GM19438 (cell line): ENCODE data around the gene DERL3.
"Not testable (repeated sequence)": the region's sequence is repeated elsewhere in the genome, so short reads cannot be mapped to it uniquely, and the experiment has no call there.

Experiments
- ATAC-seq: cut with Tn5 transposase; IDR thresholded peaks from one replicate; pipeline ENCODE4 v1.9.1; 2021; ENCODE audit warnings: low read depth; ENCODE audit not compliant: unreplicated experiment

DERL3 gene

DNA sequence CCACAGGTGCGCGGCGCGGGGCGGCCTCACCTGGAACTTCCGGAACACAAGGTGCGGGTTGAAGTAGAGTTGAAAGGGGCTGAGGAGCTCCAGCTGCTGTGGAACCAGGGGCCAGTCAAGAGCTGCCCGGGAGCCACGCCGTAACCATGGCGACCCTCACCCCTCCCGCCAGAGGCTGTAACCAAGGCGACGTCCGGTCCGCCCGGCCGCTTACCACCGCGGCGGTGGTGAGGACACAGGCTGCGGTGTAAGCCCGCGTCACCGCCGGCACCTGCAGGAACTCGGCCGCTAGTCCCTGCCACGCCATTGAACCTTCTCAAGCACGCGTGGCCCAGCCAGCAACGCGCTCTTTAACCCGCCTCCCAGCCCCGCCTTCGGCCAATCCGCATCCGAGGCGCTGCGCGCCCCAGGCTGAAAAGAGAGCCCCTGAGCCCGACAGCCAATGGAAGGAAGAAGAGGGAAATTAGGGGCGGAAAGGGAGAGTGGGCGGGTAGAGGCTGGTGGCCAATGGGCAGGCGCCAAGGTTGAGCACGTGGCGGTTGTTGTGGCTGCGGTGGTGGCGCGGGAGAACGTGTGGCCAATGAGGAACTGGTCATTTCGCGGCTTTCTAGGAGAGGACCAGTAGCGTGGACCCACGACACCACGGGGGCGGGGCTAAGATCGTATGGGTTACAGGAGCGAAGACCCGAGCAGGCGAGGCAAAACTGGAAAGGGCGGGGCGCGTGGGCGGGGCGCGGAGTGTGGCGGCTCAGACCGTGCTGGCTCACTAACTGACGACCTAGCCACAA lies at the start of gene DERL3:
TSS of gene DERL3 (minus strand) at position 326 of the 788 bp plus-strand sequence. CDS start at position 307, 19 bp downstream.
- peak; percentile 83 for ATAC-seq

DNA sequence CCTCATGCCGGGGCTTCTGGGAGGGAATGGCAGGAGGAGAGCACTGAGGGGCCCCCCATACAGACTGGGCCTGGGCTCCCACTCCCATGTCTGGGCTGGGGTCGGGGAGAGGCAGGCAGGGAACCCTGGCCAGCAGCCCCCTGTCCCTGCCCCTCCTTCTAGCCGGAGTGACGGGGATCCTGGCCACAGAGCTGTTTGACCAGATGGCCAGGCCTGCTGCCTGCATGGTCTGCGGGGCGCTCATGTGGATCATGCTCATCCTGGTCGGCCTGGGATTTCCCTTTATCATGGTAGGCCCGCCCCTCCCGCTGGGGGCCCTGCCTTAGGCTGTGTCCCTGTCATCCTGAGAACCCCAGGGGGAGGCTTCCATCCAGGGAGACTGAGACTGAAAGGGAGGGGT lies 45.3 kb upstream of the DERL3 start:
- ATAC-seq, result no peak

DNA sequence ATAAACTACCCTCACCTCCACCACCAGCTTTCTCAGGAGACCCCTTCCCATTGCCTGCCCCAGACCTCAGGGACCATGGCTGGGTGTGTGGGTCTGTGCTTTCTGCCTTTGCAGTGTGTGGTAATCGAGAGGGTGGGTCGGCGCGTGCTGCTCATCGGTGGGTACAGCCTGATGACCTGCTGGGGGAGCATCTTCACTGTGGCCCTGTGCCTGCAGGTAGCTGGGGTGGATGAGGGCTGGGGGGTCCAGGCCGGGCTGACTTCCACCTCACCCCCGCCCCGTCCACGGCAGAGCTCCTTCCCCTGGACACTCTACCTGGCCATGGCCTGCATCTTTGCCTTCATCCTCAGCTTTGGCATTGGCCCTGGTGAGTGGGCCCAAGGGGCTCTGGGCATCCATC lies 44.9 kb upstream of the DERL3 start:
- ATAC-seq, result no peak

DNA sequence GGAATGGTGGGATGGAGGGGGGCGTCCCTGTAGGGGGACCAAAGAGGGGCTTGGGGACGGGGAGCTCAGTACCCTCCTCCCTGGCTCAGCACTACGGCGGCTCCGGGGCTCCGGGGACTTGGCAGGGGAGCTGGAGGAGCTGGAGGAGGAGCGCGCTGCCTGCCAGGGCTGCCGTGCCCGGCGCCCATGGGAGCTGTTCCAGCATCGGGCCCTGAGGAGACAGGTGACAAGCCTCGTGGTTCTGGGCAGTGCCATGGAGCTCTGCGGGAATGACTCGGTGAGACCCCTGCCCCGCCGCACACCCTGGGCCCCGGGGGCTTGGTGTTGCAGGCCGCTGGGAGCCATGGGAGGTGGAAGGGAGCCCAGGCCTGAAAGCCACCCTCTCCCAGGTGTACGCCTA lies 43.6 kb upstream of the DERL3 start:
- no peak for ATAC-seq

DNA sequence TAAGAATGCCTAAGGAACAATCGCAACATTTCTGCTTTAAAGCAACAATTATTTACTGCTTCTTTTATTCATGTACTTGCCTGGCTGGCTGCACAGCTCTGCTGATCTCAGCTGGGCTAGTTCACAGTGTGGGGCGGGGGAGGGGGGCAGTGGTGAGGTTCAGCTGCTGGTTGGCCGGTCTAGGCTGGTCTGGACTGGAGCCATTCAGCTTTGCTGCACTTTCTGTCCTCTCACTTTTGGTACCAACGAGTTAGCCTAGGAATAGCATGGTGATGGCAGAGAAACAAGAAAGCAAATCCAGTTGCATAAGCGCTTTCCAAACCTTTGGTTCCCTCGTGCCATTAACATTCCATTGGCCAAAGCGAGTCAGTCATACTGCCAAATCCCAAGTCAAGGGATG lies 39.4 kb upstream of the DERL3 start:
- no peak for ATAC-seq

DNA sequence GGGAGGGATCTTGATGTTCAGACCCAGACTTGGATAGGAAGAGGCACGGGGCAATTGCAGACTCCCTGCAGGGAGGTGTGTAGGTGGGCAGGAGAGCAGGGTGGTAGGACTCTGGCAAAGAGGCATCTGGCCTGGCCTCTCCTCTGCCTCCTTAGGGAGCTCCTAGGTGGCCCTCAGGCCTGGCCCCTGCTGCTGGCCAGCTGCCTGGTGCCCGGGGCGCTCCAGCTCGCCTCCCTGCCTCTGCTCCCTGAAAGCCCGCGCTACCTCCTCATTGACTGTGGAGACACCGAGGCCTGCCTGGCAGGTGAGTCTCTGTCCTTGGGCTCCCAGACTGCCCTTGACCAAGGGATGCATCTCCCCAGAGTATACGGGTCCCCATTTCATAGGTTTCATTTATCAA lies 38.8 kb upstream of the DERL3 start:
- no peak for ATAC-seq

DNA sequence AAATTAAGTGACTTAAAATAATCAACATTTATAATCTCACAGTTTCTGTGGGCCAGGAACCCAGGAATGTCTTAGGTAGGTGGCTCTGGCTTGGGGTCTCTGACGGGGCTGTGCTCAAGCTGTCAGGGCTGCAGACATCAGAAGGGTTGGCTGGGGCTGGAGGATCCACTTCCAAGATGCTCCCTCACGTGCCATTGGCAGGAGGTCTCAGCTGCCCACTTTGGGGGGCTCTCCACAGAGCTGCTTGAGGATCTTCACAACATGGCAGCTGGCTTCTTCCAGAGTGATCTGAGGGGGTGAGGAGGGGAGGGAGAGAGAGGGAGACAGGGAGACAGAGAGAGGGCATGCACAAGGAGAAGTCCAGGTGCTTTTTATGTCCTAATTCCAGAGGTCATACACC lies 37.0 kb upstream of the DERL3 start:
- ATAC-seq, result no peak

DNA sequence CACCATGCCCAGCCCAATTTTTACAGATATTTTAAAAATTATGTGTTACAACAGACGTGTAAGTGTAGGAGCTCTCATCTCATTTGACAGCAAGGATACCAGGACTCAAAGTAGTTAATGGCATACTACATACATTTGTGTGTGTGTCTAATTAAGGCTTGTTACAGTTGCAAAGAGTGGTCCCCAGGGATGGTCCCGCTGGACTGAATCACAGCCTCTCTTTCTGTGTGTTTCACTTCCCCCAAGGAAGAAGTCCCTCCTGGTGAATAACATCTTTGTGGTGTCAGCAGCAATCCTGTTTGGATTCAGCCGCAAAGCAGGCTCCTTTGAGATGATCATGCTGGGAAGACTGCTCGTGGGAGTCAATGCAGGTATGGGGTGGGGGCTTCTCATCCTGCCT lies 36.1 kb upstream of the DERL3 start:
- ATAC-seq, result no peak

DNA sequence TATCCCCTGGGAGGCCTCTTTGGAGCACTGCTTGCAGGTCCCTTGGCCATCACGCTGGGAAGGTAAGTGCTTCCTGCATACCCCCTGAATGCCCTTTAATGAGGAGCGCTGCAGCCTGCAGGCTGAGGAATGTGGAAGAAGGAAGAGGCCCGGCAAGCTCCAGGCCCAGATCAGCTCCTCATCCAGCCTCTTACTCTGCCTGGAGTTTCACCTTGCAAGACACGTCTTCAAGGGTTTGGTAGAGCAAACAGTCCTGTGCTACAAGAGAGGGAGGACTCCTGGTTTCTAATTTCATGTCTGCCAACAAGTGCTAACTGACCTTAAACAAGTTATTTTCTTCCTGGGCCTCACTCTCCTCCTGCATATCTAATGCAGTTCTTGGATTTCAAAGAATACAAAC lies 29.8 kb upstream of the DERL3 start:
- ATAC-seq, result no peak

DNA sequence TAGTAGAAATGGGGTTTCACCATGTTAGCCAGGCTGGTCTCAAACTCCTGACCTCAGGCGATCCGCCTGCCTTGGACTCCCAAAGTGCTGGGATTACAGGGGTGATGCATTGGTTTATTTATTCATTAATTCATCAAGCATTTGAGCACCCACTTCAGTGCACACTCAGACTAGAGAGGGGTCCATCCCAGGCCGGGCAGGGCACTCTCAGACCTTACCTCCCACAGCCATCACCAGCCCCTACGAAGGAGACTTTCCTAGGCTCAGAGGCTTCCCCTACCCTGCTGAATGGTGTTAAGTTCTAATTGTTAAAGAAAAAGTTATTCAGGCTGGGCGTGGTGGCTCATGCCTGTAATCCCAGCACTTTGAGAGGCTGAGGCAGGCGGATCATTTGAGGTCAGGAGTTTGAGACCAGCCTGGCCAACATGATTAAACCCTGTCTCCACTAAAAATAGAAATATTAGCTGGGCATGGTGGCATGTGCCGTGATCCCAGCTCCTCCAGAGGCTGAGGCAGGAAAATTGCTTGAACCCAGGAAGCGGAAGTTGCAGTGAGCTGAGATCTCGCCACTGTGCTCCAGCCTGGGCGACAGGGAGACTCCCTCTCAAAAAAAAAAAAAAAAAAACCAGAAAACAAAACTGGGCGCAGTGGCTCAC lies 25.8 kb upstream of the DERL3 start:
- ATAC-seq, result not testable (repeated sequence)

DNA sequence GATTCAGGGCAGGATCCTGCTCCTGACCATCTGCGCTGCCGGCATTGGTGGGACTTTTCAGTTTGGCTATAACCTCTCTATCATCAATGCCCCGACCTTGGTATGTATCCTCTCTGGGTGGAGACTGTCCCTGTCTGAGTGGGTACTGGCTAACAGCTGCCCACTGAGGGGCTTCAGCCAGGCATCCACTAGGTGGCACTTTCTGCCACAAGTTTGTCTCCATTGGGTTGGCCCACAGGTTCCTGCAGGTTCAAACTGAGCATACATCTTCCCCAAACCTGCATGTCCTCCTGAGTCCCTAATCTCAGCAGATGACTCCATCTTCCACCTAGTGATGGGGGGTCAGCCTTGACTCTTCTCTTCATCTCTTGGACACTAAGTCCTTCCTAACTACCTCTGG lies 23.3 kb upstream of the DERL3 start:
- no peak for ATAC-seq

DNA sequence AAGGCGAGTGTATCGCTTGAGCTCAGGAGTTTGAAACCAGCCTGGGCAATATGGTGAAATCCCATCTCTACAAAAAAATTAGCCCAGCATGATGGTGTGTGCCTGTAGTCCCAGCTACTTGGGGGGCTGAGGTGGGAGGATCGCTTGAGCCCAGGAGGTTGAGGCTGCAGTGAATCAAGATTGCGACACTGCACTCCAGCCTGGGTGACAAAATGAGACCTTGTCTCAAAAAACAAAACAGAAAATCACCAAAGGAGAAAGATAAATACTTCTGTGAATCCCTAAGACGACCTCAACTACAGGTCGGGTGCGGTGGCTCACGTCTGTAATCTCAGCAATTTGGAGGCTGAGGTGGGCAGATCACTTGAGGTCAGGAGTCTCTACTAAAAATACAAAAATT lies 21.4 kb upstream of the DERL3 start:
- ATAC-seq, result not testable (repeated sequence)

DNA sequence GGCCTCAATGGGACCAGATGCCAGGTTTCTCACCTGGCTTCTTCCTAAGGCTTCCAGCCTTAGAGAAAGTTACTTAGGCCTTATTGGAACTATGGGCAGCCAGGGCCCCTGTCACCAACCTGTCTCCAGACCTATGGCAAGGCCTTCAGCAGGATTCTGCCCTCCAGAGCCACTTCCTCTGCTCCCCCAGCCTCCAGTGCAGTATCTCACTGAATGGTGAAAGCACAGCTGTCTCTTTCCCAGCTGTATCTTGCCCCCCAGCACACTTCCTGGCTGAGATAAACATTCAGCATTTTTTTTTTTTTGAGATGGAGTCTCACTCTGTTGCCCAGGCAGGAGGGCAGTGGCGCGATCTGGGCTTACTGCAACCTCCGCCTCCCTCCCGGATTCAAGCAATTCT lies 20.4 kb upstream of the DERL3 start:
- no peak for ATAC-seq

DNA sequence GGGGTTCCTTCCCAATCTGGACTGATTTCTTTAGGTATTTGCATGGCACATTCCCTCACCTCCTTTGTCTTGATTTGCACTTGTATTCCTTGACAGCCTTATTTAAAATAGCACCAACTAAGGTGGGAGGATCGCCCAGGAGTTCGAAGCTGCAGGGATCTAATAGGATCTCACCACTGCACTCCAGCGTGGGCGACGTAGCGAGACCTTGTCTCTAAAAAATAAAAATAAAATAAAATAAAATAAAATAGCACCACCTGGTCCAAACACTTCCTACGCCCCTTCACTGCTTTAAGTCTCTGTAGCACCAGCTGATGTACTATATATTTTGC lies 19.6 kb upstream of the DERL3 start:
- no peak for ATAC-seq

DNA sequence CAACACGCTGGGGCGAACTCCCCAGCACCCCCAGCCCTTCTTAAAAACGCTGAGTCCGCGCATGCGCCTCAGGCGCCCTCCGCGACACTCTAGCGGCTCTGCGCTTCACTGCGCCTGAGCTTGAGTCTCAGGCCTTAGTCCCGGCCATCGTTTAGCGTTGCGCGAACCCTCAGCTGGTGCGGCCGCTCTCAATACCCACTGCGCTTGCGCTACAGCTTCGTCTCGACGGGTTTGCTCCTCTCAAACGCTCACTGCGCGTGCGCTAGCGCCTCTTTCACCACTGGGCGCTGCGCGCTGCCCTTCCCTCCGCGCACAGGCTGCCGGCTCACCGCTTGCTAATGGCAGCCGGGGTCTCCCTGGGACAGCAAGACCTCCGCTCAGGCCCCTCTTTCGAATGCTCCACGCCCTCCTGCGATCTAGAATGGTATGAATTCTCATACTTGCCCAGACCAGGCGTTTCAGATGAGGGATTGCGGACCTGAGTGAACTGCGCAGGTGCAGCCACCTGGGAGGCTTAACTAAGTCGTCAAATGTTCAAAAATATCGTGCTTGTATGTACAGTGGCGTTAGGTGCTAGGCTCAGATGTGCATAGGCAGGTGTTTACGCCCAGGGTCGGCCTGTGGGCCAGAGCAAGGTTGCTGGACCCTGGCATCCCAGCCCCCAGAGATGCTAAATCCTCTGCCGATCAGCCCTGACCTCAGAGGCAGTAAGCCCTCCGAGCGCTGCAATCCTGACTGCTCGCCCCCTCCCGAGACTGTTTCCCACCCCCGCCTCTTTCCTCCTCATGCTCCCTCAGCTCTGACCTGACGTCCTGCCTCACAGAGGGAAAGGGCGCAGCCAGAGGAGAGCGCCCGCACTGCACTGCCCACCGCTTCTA lies 19.0 kb upstream of the DERL3 start, which contains the start of gene SLC2A11:
TSS of gene SLC2A11 (plus strand) at position 270 of the 878 bp plus-strand sequence. CDS start at position 395, 125 bp downstream.
- ATAC-seq, result peak; percentile 87

DNA sequence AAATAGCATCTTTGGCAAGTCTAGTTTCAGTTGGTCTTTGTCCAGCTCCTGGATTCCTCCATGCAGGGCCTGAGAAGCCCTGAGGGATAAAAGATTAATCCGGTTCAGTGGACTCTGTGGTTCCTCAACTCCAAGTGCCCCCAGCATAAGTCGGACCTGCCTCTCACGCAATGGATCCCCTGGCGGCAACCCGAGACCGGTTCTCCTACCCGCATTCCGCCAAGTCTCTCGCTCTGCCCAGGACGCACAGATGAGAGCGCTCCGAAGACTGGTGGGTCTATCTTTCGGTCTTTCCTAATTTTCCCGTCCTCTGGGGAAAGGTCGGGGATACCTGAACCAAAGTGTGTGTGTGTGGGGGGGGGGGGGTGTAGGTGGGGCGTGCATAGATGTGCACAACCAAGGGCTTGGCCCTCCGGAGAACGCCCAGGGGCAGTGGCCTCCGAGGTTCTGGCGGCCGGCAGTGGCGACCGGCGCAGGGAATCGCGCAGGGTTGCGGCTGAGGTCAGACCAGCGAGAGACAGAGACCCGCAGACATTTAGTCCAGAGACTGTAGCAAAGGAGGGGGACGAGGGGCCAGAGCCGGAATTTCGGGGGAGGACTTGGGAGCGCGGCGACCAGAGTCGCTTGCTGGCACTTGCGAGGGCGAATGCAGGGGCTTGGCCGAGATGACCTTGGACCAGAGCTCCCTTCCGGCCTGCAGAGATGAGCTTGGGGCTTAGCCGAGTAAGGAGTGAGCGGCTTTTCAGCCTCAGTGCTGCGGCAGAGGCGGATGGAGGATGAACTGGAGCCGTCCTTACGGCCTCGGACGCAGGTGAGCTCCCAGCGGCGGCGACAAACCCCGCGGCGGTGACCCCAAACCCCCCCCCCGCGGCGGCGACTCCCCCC lies 18.2 kb upstream of the DERL3 start:
- ATAC-seq, result peak; percentile 47

DNA sequence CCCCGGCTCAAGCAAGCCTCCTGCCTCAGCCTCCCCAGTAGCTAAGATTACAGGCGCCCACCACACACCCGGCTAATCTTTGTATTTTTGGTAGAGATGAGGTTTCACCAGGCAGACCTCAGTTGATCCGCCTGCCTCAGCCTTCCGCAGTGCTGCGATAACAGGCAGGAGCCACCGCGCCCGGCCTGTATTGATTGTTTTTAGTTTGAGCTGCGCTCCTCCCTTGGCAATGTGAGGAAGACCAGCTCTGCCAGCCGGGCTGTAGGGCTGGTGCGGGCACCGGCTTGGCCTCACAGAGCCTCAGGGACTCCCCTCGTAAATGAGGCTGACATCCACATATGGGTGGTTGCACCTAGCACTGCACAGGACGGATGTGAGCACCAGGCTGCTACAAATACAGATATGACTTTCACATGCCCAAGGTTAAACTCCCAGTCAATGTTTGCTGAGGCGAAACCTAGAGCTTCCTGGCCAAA lies 11.4 kb upstream of the DERL3 start:
- no peak for ATAC-seq

DNA sequence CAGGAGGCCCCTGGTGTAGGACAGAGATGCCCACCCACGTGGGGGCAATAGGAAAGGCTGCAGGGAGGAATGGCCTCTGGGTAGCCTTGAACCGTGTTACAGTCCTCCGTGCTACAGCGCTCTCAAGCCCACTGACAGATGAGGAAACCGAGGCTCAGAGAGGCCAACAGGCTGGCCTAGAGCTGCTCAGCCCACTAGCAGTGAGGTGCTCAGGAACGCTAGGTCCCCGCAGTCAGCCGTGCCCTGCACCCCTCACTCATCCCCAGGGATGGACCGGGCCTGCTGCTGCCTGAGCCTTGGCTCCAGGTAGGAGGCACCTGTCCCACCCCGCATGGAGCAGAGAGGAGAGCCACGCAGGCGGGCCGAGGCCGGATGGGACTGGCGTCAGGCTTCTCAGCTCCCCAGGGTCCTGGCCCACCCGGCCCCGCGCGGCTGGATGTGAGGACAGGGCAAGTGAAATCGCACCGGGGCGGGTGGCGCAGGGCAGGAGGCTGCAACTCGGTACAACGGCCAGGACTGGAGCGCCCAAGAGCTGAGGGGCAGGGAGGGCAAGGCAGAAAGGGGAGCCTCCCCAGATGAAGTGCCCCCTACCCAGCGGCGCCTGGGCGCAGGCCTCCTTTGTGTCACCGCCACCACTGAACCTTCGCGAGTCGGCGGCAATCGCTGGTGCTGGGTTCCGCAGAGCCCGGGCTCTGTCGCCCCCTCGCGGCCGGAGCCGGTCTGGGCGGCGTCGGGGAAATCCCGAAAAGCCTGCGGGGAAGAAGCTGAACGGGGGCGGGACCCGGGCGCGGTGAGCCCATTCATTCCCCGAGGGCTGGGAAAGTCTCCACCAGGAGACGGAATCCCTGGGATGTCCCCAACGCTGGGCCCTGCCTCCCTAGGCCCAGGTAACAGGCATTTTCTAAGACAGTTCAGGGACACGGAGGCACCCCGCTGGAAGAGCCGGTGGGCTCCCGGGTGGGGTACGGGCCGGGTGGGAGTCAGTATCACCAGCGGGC lies 10.5 kb upstream of the DERL3 start:
- no peak for ATAC-seq
